Measurements from ENCODE around the gene FAM171A2. TPM values are rescaled to one million over a fixed set of nuclear protein-coding genes. Genes with fewer than 3 reads are reported as not detected.
"Not testable (repeated sequence)": the region's sequence is repeated elsewhere in the genome, so short reads cannot be mapped to it uniquely, and the experiment has no call there.

The FAM171A2 gene
- total and polyA plus RNA-seq, 4 donors: 0.05 to 2.0 (median 0.45) TPM; not detected in 1

- ATAC-seq (ENCODE audit: low FRiP score); H3K27me3 ChIP-seq (ENCODE audit: control insufficient read depth in 1 of 2, insufficient read depth in 2 of 2, low read length in 1 of 2); H3K4me1 ChIP-seq (ENCODE audit: control insufficient read depth in 1 of 2, insufficient read depth in 2 of 2, low read length in 2 of 2); H3K9me3 ChIP-seq (ENCODE audit: control insufficient read depth, low read length); H3K36me3 ChIP-seq (ENCODE audit: control insufficient read depth in 1 of 2, insufficient read depth in 2 of 2, low read length in 1 of 2); DNase-seq; H3K27ac ChIP-seq (ENCODE audit: low read depth in 1 of 2, low read length in 2 of 2); intact Hi-C loops (cut with DNase I); H3K4me3 ChIP-seq (ENCODE audit: low read length in 2 of 2): not testable (repeated sequence)
- 89 to 91% methylated on average over 38 to 42 of the region's 42 CpGs for WGBS, 2 donors
These were observed 5.0 kb upstream of the FAM171A2 start for GRCh38 chr17:44368391-44369243.

GRCh38 chr17:44367231-44367979, 3.8 kb upstream of the FAM171A2 start:
- Histone ChIP-seq H3K4me1 (ENCODE audit: control insufficient read depth in 1 of 2, insufficient read depth in 2 of 2, low read length in 2 of 2) (no peaks in the 10 kb centered on the region), H3K36me3 (ENCODE audit: control insufficient read depth in 1 of 2, insufficient read depth in 2 of 2, low read length in 1 of 2) (no peaks in the 10 kb centered on the region), H3K9me3 (ENCODE audit: control insufficient read depth, low read length) (no peaks in the 10 kb centered on the region), H3K4me3 (ENCODE audit: low read length in 2 of 2) (no peak overlapping the region), H3K27me3 (ENCODE audit: control insufficient read depth in 1 of 2, insufficient read depth in 2 of 2, low read length in 1 of 2) (no peaks in the 10 kb centered on the region), H3K27ac (ENCODE audit: low read depth in 1 of 2, low read length in 2 of 2) (no peak overlapping the region)
- ATAC-seq (ENCODE audit: low FRiP score) (no peak), DNase-seq (peak in 1 of 2 donors; percentile 18)
- WGBS, 2 donors: 50 to 51% methylated on average over 7 of the region's 7 CpGs
- intact Hi-C loops (cut with DNase I): no loop called here

GRCh38 chr17:44365051-44365450, 1.4 kb upstream of the FAM171A2 start:
- H3K9me3 ChIP-seq (ENCODE audit: control insufficient read depth, low read length); H3K36me3 ChIP-seq (ENCODE audit: control insufficient read depth in 1 of 2, insufficient read depth in 2 of 2, low read length in 1 of 2); H3K27me3 ChIP-seq (ENCODE audit: control insufficient read depth in 1 of 2, insufficient read depth in 2 of 2, low read length in 1 of 2); H3K4me3 ChIP-seq (ENCODE audit: low read length in 2 of 2); ATAC-seq (ENCODE audit: low FRiP score); H3K27ac ChIP-seq (ENCODE audit: low read depth in 1 of 2, low read length in 2 of 2); H3K4me1 ChIP-seq (ENCODE audit: control insufficient read depth in 1 of 2, insufficient read depth in 2 of 2, low read length in 2 of 2); DNase-seq; intact Hi-C loops (cut with DNase I): not testable (repeated sequence)
- WGBS, 2 donors: 88 to 90% methylated on average over 5 of the region's 5 CpGs

DNA sequence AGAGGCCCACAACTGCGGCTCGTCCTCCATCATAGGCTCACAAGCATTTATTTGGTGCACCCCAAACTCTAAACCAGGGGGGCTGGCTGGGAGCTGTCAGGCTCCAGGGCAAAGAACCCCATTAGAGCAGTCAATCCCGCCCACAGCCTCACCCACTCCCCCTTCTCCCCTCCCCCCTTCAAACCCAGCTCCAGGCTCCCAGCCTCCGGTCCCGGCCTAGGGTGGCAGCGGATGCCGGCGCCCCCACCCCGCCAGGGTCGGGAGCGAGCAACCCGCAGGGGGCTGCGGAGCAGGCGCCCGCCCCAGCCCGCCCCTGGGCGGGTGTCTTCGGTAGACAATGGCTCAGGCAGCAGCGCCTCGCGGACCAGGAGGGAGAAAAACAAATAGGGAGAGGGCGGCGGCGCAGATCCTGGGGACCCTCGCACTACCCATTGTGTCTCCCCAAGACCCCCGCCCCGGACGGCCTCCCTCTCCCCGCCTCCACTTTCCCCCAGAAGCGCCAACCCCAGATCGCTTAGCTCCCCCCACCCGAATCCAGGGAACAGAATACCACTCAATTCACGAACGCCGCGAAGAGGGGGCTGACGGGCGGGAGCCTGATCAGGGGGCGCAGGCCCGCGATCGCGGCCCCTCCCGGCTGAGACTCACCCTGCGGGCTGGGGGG, 572 bp downstream of the FAM171A2 start:
- H3K27ac ChIP-seq (ENCODE audit: low read depth in 1 of 2, low read length in 2 of 2): no peak overlapping the region
- WGBS, 2 donors: 0 to 1% methylated on average over 38 to 45 of the region's 45 CpGs
- peak overlapping the region; percentile 36 to 57 for H3K4me3 ChIP-seq (ENCODE audit: low read length in 2 of 2)
- H3K36me3 ChIP-seq (ENCODE audit: control insufficient read depth in 1 of 2, insufficient read depth in 2 of 2, low read length in 1 of 2): no peaks in the 10 kb centered on the region
- no peaks in the 10 kb centered on the region for H3K27me3 ChIP-seq (ENCODE audit: control insufficient read depth in 1 of 2, insufficient read depth in 2 of 2, low read length in 1 of 2)
- intact Hi-C loops (cut with DNase I): no loop called here
- no peaks in the 10 kb centered on the region for H3K9me3 ChIP-seq (ENCODE audit: control insufficient read depth, low read length)
- ATAC-seq (ENCODE audit: low FRiP score) (no peak), DNase-seq (peak; percentile 49 to 79)
- no peaks in the 10 kb centered on the region for H3K4me1 ChIP-seq (ENCODE audit: control insufficient read depth in 1 of 2, insufficient read depth in 2 of 2, low read length in 2 of 2)

DNA sequence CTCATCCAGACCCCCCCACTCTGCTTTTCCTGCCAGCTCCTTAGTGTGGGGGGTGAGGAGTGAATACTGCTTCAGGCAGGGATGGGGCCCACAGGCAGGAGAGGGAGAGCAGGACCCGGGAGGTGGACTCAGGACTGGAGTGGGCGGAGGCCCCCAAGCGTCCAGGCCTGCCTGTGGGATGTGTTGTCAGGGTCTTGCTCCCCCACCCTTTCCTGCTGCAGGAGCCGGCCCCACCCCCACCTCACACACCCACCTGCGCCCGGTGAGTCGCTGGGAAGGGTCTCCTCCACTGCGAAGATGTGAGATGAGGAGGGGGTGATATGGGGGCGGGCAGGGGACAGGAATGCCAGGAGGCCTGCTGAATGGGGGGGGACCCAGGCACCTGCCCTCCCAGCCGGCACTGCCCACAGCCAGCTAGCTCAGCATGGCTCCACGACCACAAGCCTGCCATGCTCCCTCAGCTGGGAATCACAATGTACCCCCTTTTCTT, 1.1 kb downstream of the FAM171A2 start:
- Histone ChIP-seq H3K9me3 (ENCODE audit: control insufficient read depth, low read length) (no peaks in the 10 kb centered on the region), H3K4me1 (ENCODE audit: control insufficient read depth in 1 of 2, insufficient read depth in 2 of 2, low read length in 2 of 2) (no peaks in the 10 kb centered on the region), H3K27ac (ENCODE audit: low read depth in 1 of 2, low read length in 2 of 2) (no peak overlapping the region), H3K4me3 (ENCODE audit: low read length in 2 of 2) (no peak overlapping the region), H3K27me3 (ENCODE audit: control insufficient read depth in 1 of 2, insufficient read depth in 2 of 2, low read length in 1 of 2) (no peaks in the 10 kb centered on the region), H3K36me3 (ENCODE audit: control insufficient read depth in 1 of 2, insufficient read depth in 2 of 2, low read length in 1 of 2) (no peaks in the 10 kb centered on the region)
- ATAC-seq (ENCODE audit: low FRiP score): peak; percentile 9
- WGBS, 2 donors: 26 to 27% methylated on average over 10 to 11 of the region's 11 CpGs
- DNase-seq: peak in 1 of 2 donors; percentile 36
- intact Hi-C loops (cut with DNase I): no loop called here

- Histone ChIP-seq H3K36me3 (ENCODE audit: control insufficient read depth in 1 of 2, insufficient read depth in 2 of 2, low read length in 1 of 2) (no peaks in the 10 kb centered on the region), H3K27ac (ENCODE audit: low read depth in 1 of 2, low read length in 2 of 2) (no peak overlapping the region), H3K27me3 (ENCODE audit: control insufficient read depth in 1 of 2, insufficient read depth in 2 of 2, low read length in 1 of 2) (no peaks in the 10 kb centered on the region), H3K4me3 (ENCODE audit: low read length in 2 of 2) (no peak overlapping the region), H3K4me1 (ENCODE audit: control insufficient read depth in 1 of 2, insufficient read depth in 2 of 2, low read length in 2 of 2) (no peaks in the 10 kb centered on the region), H3K9me3 (ENCODE audit: control insufficient read depth, low read length) (no peaks in the 10 kb centered on the region)
- ATAC-seq (ENCODE audit: low FRiP score): no peak
- peak; percentile 32 to 46 for DNase-seq
- intact Hi-C loops (cut with DNase I): no loop called here
- WGBS, 2 donors: 70 to 72% methylated on average over 10 to 11 of the region's 11 CpGs
These were observed 2.1 kb downstream of the FAM171A2 start for GRCh38 chr17:44361292-44362260.

DNA sequence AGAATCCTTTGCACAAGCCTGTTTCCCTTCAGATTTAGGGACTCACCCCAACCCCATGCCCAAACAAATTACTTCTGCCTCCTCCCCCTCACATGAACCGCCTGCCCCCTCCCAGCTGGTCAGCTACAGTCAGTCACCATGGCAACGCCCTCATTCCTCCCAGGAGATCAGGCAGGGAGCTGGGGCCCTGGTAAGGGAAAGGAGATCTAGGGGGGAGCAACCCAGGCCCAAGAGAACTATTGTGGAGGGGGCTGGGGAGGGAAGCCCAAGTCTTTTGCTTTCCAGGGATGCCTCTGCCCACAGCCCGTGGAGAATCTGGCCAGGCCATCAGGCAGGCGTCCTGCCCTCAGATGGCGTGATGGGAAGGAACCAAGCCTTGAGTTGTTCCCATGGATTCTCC, 2.8 kb downstream of the FAM171A2 start:
- intact Hi-C loops (cut with DNase I): no loop called here
- 55 to 62% methylated on average over 5 of the region's 5 CpGs for WGBS, 2 donors
- peak; percentile 42 to 55 for DNase-seq

DNA sequence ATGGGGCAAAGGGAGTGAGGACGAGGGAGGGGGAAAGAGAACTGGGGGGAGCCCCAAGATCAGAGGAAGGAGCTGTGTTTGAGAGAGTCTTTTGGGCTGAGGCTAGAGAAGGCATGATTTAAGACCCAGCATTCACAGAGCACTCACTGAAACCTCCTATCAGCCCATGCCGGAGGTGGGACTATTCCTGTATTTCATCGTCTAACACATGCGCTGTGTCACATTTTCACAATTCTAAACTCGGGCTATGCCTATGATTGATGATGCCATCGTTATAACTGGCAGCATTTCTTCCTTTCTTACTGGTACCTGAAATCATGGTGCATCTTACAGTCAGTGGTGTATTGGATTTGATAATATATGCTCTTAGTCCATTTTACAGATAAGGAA, 3.5 kb downstream of the FAM171A2 start:
- no peak for DNase-seq
- no peak overlapping the region for H3K27ac ChIP-seq (ENCODE audit: low read depth in 1 of 2, low read length in 2 of 2)
- H3K4me3 ChIP-seq (ENCODE audit: low read length in 2 of 2): no peak overlapping the region
- no peaks in the 10 kb centered on the region for H3K9me3 ChIP-seq (ENCODE audit: control insufficient read depth, low read length)
- ATAC-seq (ENCODE audit: low FRiP score): no peak
- H3K4me1 ChIP-seq (ENCODE audit: control insufficient read depth in 1 of 2, insufficient read depth in 2 of 2, low read length in 2 of 2): no peaks in the 10 kb centered on the region
- intact Hi-C loops (cut with DNase I): no loop called here
- no peaks in the 10 kb centered on the region for H3K27me3 ChIP-seq (ENCODE audit: control insufficient read depth in 1 of 2, insufficient read depth in 2 of 2, low read length in 1 of 2)
- 47 to 52% methylated on average over 6 of the region's 6 CpGs for WGBS, 2 donors
- no peaks in the 10 kb centered on the region for H3K36me3 ChIP-seq (ENCODE audit: control insufficient read depth in 1 of 2, insufficient read depth in 2 of 2, low read length in 1 of 2)

More for the DNA sequence above, 2.8 kb downstream of the FAM171A2 start:
- H3K4me3 ChIP-seq (ENCODE audit: low read length in 2 of 2): no peak overlapping the region
- no peak overlapping the region for H3K27ac ChIP-seq (ENCODE audit: low read depth in 1 of 2, low read length in 2 of 2)
- no peaks in the 10 kb centered on the region for H3K36me3 ChIP-seq (ENCODE audit: control insufficient read depth in 1 of 2, insufficient read depth in 2 of 2, low read length in 1 of 2)
- no peaks in the 10 kb centered on the region for H3K9me3 ChIP-seq (ENCODE audit: control insufficient read depth, low read length)
- ATAC-seq (ENCODE audit: low FRiP score): no peak
- no peaks in the 10 kb centered on the region for H3K27me3 ChIP-seq (ENCODE audit: control insufficient read depth in 1 of 2, insufficient read depth in 2 of 2, low read length in 1 of 2)
- H3K4me1 ChIP-seq (ENCODE audit: control insufficient read depth in 1 of 2, insufficient read depth in 2 of 2, low read length in 2 of 2): no peaks in the 10 kb centered on the region

All from aorta (tissue), 5 donors.